H9 (cell line): ENCODE results near the gene GATA5. TPM values are rescaled to one million over a fixed set of nuclear protein-coding genes. Genes with fewer than 3 reads are reported as not detected.

Experiments used
- DNase-seq: peaks from one replicate; pipeline ENCODE4 v3.0.0-alpha.2; 2017
- H2AFZ ChIP-seq: one replicate; pipeline ENCODE4 v1.6.1; 2013; ENCODE audit warnings: mild to moderate bottlenecking, low read length, control low read depth, moderate library complexity
- H2AK5ac ChIP-seq: 2 replicates; pipeline ENCODE4 v1.6.1; 2013; ENCODE audit warnings: low read length, control low read depth, mixed read lengths; ENCODE audit not compliant: insufficient read length
- H2BK120ac ChIP-seq: one replicate; pipeline ENCODE4 v1.6.1; 2013; ENCODE audit warnings: low read depth, mild to moderate bottlenecking, low read length, control low read depth, inconsistent platforms; ENCODE audit not compliant: poor library complexity, severe bottlenecking
- H2BK12ac ChIP-seq: 2 replicates; pipeline ENCODE4 v1.6.1; 2013; ENCODE audit warnings: low read length, control low read depth, mixed read lengths, low read depth; ENCODE audit not compliant: insufficient read length
- H2BK15ac ChIP-seq: 2 replicates; pipeline ENCODE4 v1.6.1; 2013; ENCODE audit warnings: low read depth, low read length, control low read depth
- H2BK20ac ChIP-seq: one replicate; pipeline ENCODE4 v1.6.1; 2013; ENCODE audit warnings: low read depth, mild to moderate bottlenecking, low read length, control low read depth, inconsistent platforms; ENCODE audit not compliant: poor library complexity, severe bottlenecking
- H2BK5ac ChIP-seq: 2 replicates; pipeline ENCODE4 v1.6.1; 2013; ENCODE audit warnings: low read length, control low read depth, mixed read lengths; ENCODE audit not compliant: insufficient read length
- H3K14ac ChIP-seq: 2 replicates; pipeline ENCODE4 v1.6.1; 2013; ENCODE audit warnings: low read length, control low read depth; ENCODE audit not compliant: insufficient read depth
- H3K18ac ChIP-seq: 2 replicates; pipeline ENCODE4 v1.6.1; 2013; ENCODE audit warnings: low read depth, mild to moderate bottlenecking, mixed read lengths, low read length, control low read depth; ENCODE audit not compliant: insufficient read length
- H3K23ac ChIP-seq: 2 replicates; pipeline ENCODE4 v1.6.1; 2013; ENCODE audit warnings: low read length, control low read depth, mixed read lengths, low read depth; ENCODE audit not compliant: insufficient read length
- H3K23me2 ChIP-seq: 2 replicates; pipeline ENCODE4 v1.6.1; 2013; ENCODE audit warnings: low read depth, mild to moderate bottlenecking, mixed read lengths, low read length, control low read depth; ENCODE audit not compliant: insufficient read length, poor library complexity, severe bottlenecking
- H3K27ac ChIP-seq: 2 replicates; pipeline ENCODE4 v1.5.1; 2013; ENCODE audit warnings: low read length, control low read depth, mixed read lengths, low read depth; ENCODE audit not compliant: insufficient read length
- H3K27me3 ChIP-seq: 2 replicates; pipeline ENCODE4 v1.6.1; 2013; ENCODE audit warnings: low read length, control low read depth, inconsistent platforms; ENCODE audit not compliant: insufficient read depth
- H3K4ac ChIP-seq: 2 replicates; pipeline ENCODE4 v1.6.1; 2013; ENCODE audit warnings: low read depth, mild to moderate bottlenecking, control low read depth, inconsistent platforms, low read length, moderate library complexity
- H3K4me1 ChIP-seq: 2 replicates; pipeline ENCODE4 v1.6.1; 2013; ENCODE audit warnings: low read length, control low read depth, inconsistent platforms; ENCODE audit not compliant: insufficient read depth
- H3K4me2 ChIP-seq: 2 replicates; pipeline ENCODE4 v1.6.1; 2013; ENCODE audit warnings: low read length, control low read depth, mixed read lengths; ENCODE audit not compliant: insufficient read length, insufficient read depth
- H3K56ac ChIP-seq: 2 replicates; pipeline ENCODE4 v1.6.1; 2013; ENCODE audit warnings: low read depth, mild to moderate bottlenecking, mixed read lengths, low read length, control low read depth; ENCODE audit not compliant: insufficient read length
- H3K79me1 ChIP-seq: 2 replicates; pipeline ENCODE4 v1.6.1; 2013; ENCODE audit warnings: low read depth, mild to moderate bottlenecking, moderate library complexity, low read length, control low read depth, inconsistent platforms; ENCODE audit not compliant: insufficient read depth, poor library complexity, severe bottlenecking
- H3K79me2 ChIP-seq: 2 replicates; pipeline ENCODE4 v1.6.1; 2013; ENCODE audit warnings: low read length, control low read depth, inconsistent platforms; ENCODE audit not compliant: insufficient read depth
- H3K9ac ChIP-seq: 2 replicates; pipeline ENCODE4 v1.6.1; 2013; ENCODE audit warnings: low read length, control low read depth, mixed read lengths; ENCODE audit not compliant: insufficient read length; ENCODE audit errors: extremely low read depth
- H3K9me3 ChIP-seq: one replicate; pipeline ENCODE4 v1.6.1; 2013; ENCODE audit warnings: low read depth, low read length, inconsistent platforms; ENCODE audit not compliant: control insufficient read depth
- H3T11ph ChIP-seq: one replicate; pipeline ENCODE4 v1.6.1; 2013; ENCODE audit warnings: mild to moderate bottlenecking, low read length, control low read depth, inconsistent platforms
- H4K20me1 ChIP-seq: one replicate; pipeline ENCODE4 v1.6.1; 2013; ENCODE audit not compliant: control insufficient read depth, insufficient read length, insufficient read depth
- H4K5ac ChIP-seq: 2 replicates; pipeline ENCODE4 v1.6.1; 2013; ENCODE audit warnings: low read depth, mild to moderate bottlenecking, mixed read lengths, low read length, control low read depth; ENCODE audit not compliant: insufficient read length
- H4K8ac ChIP-seq: replicated peaks from 2 replicates; pipeline ENCODE4 v1.6.1; 2013; ENCODE audit warnings: low read length, control low read depth, mixed read lengths, low read depth; ENCODE audit not compliant: insufficient read length
- H4K91ac ChIP-seq: 2 replicates; pipeline ENCODE4 v1.6.1; 2013; ENCODE audit warnings: low read depth, mild to moderate bottlenecking, moderate library complexity, mixed read lengths, low read length, control low read depth; ENCODE audit not compliant: insufficient read length
- H3K27ac Mint-ChIP-seq, 3 experiments: 2 replicates in 2 of 3; 3 replicates in 1 of 3; pipeline ENCODE4 v1.8.0; 2020 to 2021; ENCODE audit warnings: mixed read lengths in 3 of 3, mild to moderate bottlenecking in 1 of 3, moderate library complexity in 1 of 3
- H3K27me3 Mint-ChIP-seq: 2 replicates; pipeline ENCODE4 v1.8.0; 2021; ENCODE audit warnings: low read depth, mild to moderate bottlenecking, moderate library complexity, mixed read lengths
- H3K36me3 Mint-ChIP-seq, 3 experiments: 2 replicates in 2 of 3; 3 replicates in 1 of 3; pipeline ENCODE4 v1.8.0; 2020 to 2021; ENCODE audit warnings: low read depth in 3 of 3, mixed read lengths in 3 of 3; ENCODE audit not compliant: insufficient read depth in 1 of 3
- H3K4me1 Mint-ChIP-seq, 2 experiments: 2 replicates each; pipeline ENCODE4 v1.8.0; 2020; ENCODE audit warnings: mixed read lengths in 2 of 2
- H3K4me3 Mint-ChIP-seq, 2 experiments: 2 replicates in 1 of 2; 3 replicates in 1 of 2; pipeline ENCODE4 v1.8.0; 2020 to 2021; ENCODE audit warnings: mild to moderate bottlenecking in 2 of 2, mixed read lengths in 2 of 2, moderate library complexity in 1 of 2
- H3K9me3 Mint-ChIP-seq, 2 experiments: 2 replicates in 1 of 2; 3 replicates in 1 of 2; pipeline ENCODE4 v1.8.0; 2020; ENCODE audit warnings: mild to moderate bottlenecking in 2 of 2, mixed read lengths in 2 of 2, moderate library complexity in 1 of 2
- CTCF ChIP-seq: fragments of 200-600 bp; sonication (generic); conservative IDR thresholded peaks from 3 replicates; pipeline ENCODE4 v1.8.0; 2021; ENCODE audit warnings: antibody characterized with exemption, mild to moderate bottlenecking
- WGBS: extraction: QIAGEN DNeasy Blood & Tissue Kit; methylation state at CpG from one replicate; pipeline ENCODE4 v1.1.7; 2013; ENCODE audit warnings: missing lambda C conversion rate, low lambda C conversion rate, mixed read lengths; ENCODE audit not compliant: insufficient read length; ENCODE audit errors: extremely low coverage; 5-methylcytosine and 5-hydroxymethylcytosine counted together
- total RNA-seq: library from RNA; stranded (reverse); gene quantifications from 2 replicates; pipeline ENCODE4 v1.2.1, GENCODE V29; 2021

Gene GATA5
- total RNA-seq, 1 experiment from 2014 or later: 0.24 TPM

GRCh38 chr20:62470459-62470858 is 5.3 kb downstream of the GATA5 start:
- no peak for TF ChIP-seq CTCF
- H3K4ac ChIP-seq: no peak overlapping the region
- H2BK20ac ChIP-seq: no peak overlapping the region
- H2AFZ ChIP-seq: no peak overlapping the region
- no peak overlapping the region for H3K27ac ChIP-seq
- H3K4me1 Mint-ChIP-seq: peaks cover 6 to 20% of the 10 kb centered on the region in 2 experiments; a peak in 3 of 4 replicates
- no peaks in the 10 kb centered on the region; a peak in 1 of 7 replicates for H3K36me3 Mint-ChIP-seq
- no peak overlapping the region for H2BK12ac ChIP-seq
- no peaks in the 10 kb centered on the region for H3K9me3 Mint-ChIP-seq
- peaks cover 2% of the 10 kb centered on the region for H3K23me2 ChIP-seq
- WGBS: no CpG with 5 or more reads among the region's 12 CpGs
- H4K20me1 ChIP-seq: no peaks in the 10 kb centered on the region
- no peaks in the 10 kb centered on the region for H3K79me2 ChIP-seq
- DNase-seq: no peak
- no peak overlapping the region for H3K27ac Mint-ChIP-seq
- H3K56ac ChIP-seq: no peak overlapping the region
- H3K9me3 ChIP-seq: no peaks in the 10 kb centered on the region
- no peak overlapping the region for H2BK120ac ChIP-seq
- no peak overlapping the region for H3K4me2 ChIP-seq
- H2BK5ac ChIP-seq: no peak overlapping the region
- H4K5ac ChIP-seq: no peak overlapping the region
- no peak overlapping the region for H3K4me3 Mint-ChIP-seq
- no peak overlapping the region for H3K18ac ChIP-seq
- peaks cover 15% of the 10 kb centered on the region; the same call in 1 of the 2 replicates for H3K27me3 ChIP-seq
- no peaks in the 10 kb centered on the region for H3K79me1 ChIP-seq
- no peak overlapping the region for H3K14ac ChIP-seq
- peaks cover 51% of the 10 kb centered on the region for H3K27me3 Mint-ChIP-seq
- H4K8ac ChIP-seq: no peak overlapping the region
- no peak overlapping the region for H3K9ac ChIP-seq
- H3T11ph ChIP-seq: no peak overlapping the region
- H2AK5ac ChIP-seq: no peak overlapping the region
- H4K91ac ChIP-seq: no peak overlapping the region
- H2BK15ac ChIP-seq: no peak overlapping the region
- H3K4me1 ChIP-seq: no peaks in the 10 kb centered on the region
- no peak overlapping the region for H3K23ac ChIP-seq
